WI38 (cell line): ENCODE data around the gene MYO1D.

Source experiments
- H3K4me3 ChIP-seq: 2 replicates; pipeline ENCODE4 v1.5.1; 2011; ENCODE audit warnings: low read depth, mild to moderate bottlenecking, control low read depth, low read length
- TF ChIP-seq, protein P1 (sequence below): IDR thresholded peaks from 2 replicates; pipeline ENCODE4 v1.5.1; 2012; ENCODE audit warnings: low read depth, mild to moderate bottlenecking, control low read depth, low read length

Gene MYO1D

GRCh38 chr17:32869345-32870026, 7.4 kb downstream of the MYO1D start:
- TF ChIP-seq, protein P1, sequence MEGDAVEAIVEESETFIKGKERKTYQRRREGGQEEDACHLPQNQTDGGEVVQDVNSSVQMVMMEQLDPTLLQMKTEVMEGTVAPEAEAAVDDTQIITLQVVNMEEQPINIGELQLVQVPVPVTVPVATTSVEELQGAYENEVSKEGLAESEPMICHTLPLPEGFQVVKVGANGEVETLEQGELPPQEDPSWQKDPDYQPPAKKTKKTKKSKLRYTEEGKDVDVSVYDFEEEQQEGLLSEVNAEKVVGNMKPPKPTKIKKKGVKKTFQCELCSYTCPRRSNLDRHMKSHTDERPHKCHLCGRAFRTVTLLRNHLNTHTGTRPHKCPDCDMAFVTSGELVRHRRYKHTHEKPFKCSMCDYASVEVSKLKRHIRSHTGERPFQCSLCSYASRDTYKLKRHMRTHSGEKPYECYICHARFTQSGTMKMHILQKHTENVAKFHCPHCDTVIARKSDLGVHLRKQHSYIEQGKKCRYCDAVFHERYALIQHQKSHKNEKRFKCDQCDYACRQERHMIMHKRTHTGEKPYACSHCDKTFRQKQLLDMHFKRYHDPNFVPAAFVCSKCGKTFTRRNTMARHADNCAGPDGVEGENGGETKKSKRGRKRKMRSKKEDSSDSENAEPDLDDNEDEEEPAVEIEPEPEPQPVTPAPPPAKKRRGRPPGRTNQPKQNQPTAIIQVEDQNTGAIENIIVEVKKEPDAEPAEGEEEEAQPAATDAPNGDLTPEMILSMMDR: no peak
- no peak overlapping the region for H3K4me3 ChIP-seq

DNA sequence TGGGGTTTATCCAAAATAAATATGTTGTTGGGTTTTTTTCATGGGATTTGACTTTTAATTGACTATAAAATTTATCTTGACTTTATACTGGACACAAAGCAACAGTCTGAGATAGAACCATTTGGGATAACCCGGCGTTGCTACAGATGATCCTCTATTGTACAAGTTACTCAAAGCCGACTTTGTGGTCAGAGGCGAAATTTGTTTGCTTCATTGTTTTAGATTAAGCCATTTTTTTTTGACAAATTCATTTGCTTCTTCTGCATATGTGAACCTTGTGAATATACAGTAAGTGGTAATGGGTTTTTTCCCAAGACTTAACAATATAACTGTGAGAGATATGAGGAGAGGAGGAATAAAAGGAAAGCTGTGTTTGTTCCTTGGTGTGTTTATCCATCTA, 11.8 kb downstream of the MYO1D start:
- TF ChIP-seq, protein P1: no peak
- no peak overlapping the region for H3K4me3 ChIP-seq

DNA sequence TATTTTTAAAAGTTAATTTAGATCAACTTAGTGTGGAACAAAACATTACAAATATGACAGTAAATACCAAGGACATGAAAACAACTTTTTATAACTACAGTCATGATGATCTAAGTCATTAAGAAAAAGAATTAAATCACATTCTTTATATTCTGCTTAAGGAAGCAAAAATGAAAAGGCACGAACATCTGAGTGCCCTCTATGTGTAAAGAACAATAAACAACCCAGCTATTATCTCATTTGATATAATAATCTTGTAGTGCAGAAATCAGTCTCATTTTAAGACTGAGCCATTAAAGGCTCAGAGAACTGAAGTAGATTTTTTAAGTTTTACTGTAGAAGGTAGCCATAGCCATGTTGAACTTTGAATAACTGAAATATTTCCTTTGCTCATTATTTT, 13.4 kb downstream of the MYO1D start:
- H3K4me3 ChIP-seq: no peak overlapping the region
- TF ChIP-seq, protein P1: no peak

DNA sequence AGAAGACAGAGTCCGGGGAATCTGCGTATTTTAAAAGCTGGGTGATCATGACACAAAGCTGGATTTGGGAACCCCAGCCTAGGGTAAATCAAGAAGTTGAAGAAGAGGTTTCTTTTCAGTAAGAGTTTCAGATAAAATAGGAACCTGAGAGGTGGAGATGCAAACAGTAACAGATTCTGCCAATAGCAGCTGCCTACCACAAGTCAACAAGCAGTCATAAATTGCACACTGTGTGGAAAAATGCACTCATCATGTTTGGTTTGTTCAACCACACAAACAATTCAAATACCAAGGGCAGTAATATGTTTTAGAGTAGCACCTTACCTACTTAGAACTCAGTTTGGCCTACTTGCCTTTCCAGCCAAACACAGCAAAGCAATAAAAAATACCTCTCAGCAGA, 14.0 kb downstream of the MYO1D start:
- H3K4me3 ChIP-seq: no peak overlapping the region
- TF ChIP-seq, protein P1: no peak

DNA sequence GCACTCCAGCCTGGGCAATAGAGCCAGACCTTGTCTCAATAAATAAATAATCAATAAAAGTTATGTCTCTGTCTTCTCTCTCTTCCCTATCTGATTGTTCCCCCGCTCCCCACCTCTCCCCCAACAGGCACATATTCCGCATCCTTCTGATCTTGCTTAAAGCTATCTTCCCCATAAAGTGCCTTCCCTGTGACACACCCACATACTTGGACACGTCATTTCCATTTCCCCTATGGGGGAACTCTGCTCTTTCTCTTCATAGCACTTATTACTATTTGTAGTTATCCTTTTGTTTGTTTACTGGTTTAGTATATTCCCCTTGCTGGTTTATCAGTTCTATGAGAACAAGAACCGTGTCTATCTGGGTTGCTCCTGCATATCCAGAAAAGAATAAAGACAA, 14.9 kb downstream of the MYO1D start:
- H3K4me3 ChIP-seq: no peak overlapping the region
- TF ChIP-seq, protein P1: no peak

DNA sequence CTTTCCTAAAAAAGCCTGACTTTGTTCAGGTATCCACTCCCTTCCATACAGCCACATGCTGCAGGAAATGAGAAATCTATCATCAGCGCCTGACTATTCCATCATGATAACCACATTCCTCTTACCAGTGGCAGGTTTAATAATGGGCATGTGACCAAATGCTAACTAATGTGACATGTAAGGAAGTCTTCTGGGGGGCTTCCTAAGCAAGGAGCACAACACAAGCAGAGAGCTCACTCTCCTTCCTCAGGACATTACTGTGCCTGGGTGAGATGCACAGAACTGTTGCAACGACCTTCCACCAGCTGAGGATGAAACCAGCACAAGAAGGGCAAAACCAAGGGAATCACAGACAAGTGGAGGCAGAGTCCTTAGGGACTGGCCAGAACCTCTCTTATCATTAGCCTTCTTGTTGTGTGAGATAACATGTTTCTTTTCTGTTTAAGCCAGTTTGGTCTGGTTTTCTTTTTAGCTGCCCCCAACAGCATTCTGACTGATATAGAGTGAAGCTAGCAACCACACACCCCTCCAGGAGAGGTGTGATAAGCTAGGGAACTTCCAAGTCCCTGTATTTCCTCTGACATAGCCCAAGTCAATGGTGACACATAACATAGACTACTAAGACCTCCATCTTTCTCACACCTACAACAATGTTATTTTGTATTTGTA, 16.9 kb downstream of the MYO1D start:
- TF ChIP-seq, protein P1: no peak

GRCh38 chr17:32855620-32856019, 21.3 kb downstream of the MYO1D start:
- TF ChIP-seq, protein P1: no peak

More for the DNA sequence above, 16.9 kb downstream of the MYO1D start:
- H3K4me3 ChIP-seq: no peak overlapping the region

More at GRCh38 chr17:32855620-32856019, 21.3 kb downstream of the MYO1D start:
- H3K4me3 ChIP-seq: no peak overlapping the region
